Urinary bladder (tissue), 4 donors: ENCODE measurements around the gene VPS54. TPM values are rescaled to one million over a fixed set of nuclear protein-coding genes. Genes with fewer than 3 reads are reported as not detected.
"Not testable (repeated sequence)": the region's sequence is repeated elsewhere in the genome, so short reads cannot be mapped to it uniquely, and the experiment has no call there.

ENCODE experiments used
- DNase-seq: peaks from one replicate; pipeline ENCODE4 v3.0.0-alpha.2; 2015; ENCODE audit errors: extremely low spot score
- H3K27ac ChIP-seq: one replicate; pipeline ENCODE4 v1.5.1; 2013; ENCODE audit warnings: low read depth, mild to moderate bottlenecking, moderate library complexity
- H3K36me3 ChIP-seq: one replicate; pipeline ENCODE4 v1.6.1; 2013; ENCODE audit warnings: mild to moderate bottlenecking, moderate library complexity; ENCODE audit not compliant: insufficient read depth
- H3K4me1 ChIP-seq: one replicate; pipeline ENCODE4 v1.6.1; 2013; ENCODE audit warnings: mild to moderate bottlenecking, moderate library complexity; ENCODE audit not compliant: insufficient read depth
- H3K4me3 ChIP-seq: one replicate; pipeline ENCODE4 v1.5.1; 2013; ENCODE audit warnings: low read depth, low read length
- WGBS: extraction: QIAGEN DNeasy Blood & Tissue Kit; methylation state at CpG from one replicate; pipeline ENCODE4 v1.1.7; 2013; 5-methylcytosine and 5-hydroxymethylcytosine counted together
- polyA plus RNA-seq: library from polyadenylated mRNA; stranded (reverse); fragments of 200-250 nt; gene quantifications from one replicate; pipeline ENCODE4 v1.2.3, GENCODE V29; 2013
- total RNA-seq: library from RNA; depleted of rRNA; stranded (reverse); fragments of >200 nt; gene quantifications from one replicate; pipeline ENCODE4 v1.2.3, GENCODE V29; 2014
- donor health status: healthy with polysubstance abuse.
- donor health status: healthy.

The VPS54 gene
- total and polyA plus RNA-seq, 2 donors = 14.0 to 64.4 TPM

DNA sequence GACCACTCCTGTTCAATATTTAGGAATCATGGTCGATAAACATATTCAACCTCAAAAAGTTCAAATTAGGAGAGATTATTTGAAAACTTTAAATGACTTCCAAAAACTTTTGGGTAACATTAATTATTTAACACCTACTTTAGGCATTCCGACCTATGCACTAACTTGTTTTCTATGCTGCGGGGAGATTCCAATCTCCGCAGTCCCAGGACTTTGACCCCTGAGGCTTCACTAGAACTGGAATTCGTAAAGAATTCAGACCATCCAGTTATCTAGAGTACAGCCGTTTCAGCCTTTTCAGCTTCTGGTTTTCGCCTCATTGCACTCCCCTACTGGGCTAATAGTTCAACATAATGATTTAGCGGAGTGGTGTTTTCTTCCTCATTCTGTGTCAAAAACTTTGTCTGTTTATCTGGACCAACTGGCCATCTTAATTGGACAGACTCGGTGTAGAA lies 26.1 kb downstream of the VPS54 start:
- H3K36me3 ChIP-seq = not testable (repeated sequence)
- WGBS = 91% methylated on average over 9 of the region's 9 CpGs

GRCh38 chr2:63992061-63992685 lies 27.1 kb downstream of the VPS54 start:
- H3K36me3 ChIP-seq = no peaks in the 10 kb centered on the region
- no peak overlapping the region for H3K4me3 ChIP-seq
- no peak overlapping the region for H3K27ac ChIP-seq
- WGBS = 61% methylated on average over 13 of the region's 13 CpGs
- DNase-seq = no peak
- H3K4me1 ChIP-seq = no peaks in the 10 kb centered on the region

More for the DNA sequence above, 26.1 kb downstream of the VPS54 start:
- H3K4me1 ChIP-seq, H3K27ac ChIP-seq, DNase-seq, H3K4me3 ChIP-seq: not testable (repeated sequence)

GRCh38 chr2:63991173-63991999 lies 27.8 kb downstream of the VPS54 start:
- DNase-seq, H3K4me3 ChIP-seq, H3K36me3 ChIP-seq, H3K27ac ChIP-seq, H3K4me1 ChIP-seq: not testable (repeated sequence)
- 96% methylated on average over 12 of the region's 12 CpGs for WGBS

DNA sequence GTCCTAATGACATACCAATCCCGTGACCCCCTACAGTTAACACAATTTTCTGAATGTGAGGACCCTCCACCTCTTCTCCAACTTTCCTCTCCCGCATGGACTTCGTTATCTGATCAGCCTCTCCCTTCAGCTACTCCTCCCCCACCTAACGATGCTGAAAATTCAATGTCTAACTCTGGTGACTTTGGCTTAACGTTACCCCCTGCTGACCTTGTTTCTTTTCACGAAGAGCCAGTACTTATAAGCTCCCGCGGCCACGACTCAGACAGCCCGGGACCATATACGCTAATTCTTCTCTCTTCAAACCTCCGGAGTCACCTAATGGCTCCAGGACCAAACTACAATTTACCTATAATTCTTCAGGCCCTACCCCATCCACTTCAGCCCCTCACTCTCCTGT lies 29.2 kb downstream of the VPS54 start:
- no peak for DNase-seq
- Histone ChIP-seq H3K4me1 (no peaks in the 10 kb centered on the region), H3K4me3 (no peak overlapping the region), H3K36me3 (no peaks in the 10 kb centered on the region), H3K27ac (no peak overlapping the region)
- WGBS = 97% methylated on average over 12 of the region's 12 CpGs

DNA sequence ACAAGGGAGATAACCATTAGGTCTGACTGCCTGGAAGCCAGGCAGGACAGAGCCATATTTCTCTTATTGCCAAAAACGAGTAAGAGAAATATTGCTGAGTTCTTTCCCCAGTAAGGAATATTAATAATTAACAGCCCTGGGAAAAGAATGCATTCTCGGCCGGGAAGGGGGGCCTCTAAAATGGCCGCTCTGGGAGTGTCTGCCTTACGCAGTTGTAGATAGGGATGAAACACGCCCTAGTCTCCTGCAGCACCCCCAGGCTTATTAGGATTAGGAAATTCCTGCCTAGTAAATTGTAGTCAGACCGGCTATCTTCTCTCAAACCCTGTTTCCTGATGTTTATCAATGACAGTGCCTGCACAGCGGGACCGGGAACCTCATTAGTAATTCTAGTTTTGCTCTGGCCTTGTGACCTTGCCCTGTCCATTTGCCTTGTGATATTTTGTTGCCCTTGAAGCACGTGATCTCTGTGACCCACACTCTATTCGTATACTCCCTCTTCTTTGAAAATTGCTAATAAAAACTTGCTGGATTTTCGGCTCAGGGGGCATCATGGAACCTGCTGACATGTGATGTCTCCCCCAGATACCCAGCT lies 30.3 kb downstream of the VPS54 start:
- H3K4me1 ChIP-seq, H3K36me3 ChIP-seq, H3K27ac ChIP-seq, H3K4me3 ChIP-seq, DNase-seq: not testable (repeated sequence)
- 95% methylated on average over 12 of the region's 12 CpGs for WGBS

DNA sequence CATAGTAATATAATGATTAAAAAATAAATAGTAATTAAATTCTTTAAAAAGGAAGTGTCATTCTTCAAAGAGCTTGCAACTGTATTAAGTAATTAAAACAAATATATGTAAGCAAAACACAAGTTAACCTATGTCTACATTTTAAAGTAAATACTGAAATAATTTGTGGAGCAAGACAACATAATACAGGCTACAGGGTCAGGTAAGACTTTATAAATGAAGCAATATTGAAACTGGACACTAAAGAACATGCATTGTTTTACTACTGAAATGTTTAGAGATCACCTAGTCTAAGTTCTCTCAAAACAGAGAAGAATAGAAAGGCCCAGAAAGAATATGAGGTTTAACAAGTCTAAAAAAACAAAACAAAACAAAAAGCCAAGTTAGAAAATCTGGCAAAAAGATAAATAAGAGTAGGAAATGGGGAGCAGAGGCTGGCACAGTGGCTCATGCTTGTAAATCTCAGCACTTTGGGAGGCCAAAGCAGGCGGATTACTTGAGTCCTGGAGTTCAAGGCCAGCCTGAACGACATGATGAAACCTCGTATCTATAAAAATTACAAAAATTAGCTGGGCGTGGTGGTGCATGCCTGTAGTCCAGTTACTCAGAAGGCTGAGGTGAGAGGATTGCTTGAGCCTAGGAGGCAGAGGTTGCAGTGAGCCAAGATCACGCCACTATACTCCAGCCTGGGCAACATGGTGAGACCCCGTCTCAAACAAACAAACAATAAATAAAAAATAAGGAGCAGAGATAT lies 34.4 kb downstream of the VPS54 start:
- H3K27ac ChIP-seq = no peak overlapping the region
- no peak for DNase-seq
- no peaks in the 10 kb centered on the region for H3K4me1 ChIP-seq
- no peaks in the 10 kb centered on the region for H3K36me3 ChIP-seq
- 78% methylated on average over 6 of the region's 6 CpGs for WGBS
- H3K4me3 ChIP-seq = no peak overlapping the region

- no peak for DNase-seq
- no peaks in the 10 kb centered on the region for H3K4me1 ChIP-seq
- H3K36me3 ChIP-seq = peaks cover 2% of the 10 kb centered on the region
- no peak overlapping the region for H3K27ac ChIP-seq
- 73% methylated on average over 2 of the region's 2 CpGs for WGBS
- no peak overlapping the region for H3K4me3 ChIP-seq
Measured at GRCh38 chr2:63983986-63984605, 35.1 kb downstream of the VPS54 start.

- no peaks in the 10 kb centered on the region for H3K4me1 ChIP-seq
- no peak overlapping the region for H3K4me3 ChIP-seq
- H3K36me3 ChIP-seq = peaks cover 2% of the 10 kb centered on the region
- no peak overlapping the region for H3K27ac ChIP-seq
- DNase-seq = no peak
- 94% methylated on average over 4 of the region's 4 CpGs for WGBS
Measured at GRCh38 chr2:63982335-63982734, 36.9 kb downstream of the VPS54 start.

DNA sequence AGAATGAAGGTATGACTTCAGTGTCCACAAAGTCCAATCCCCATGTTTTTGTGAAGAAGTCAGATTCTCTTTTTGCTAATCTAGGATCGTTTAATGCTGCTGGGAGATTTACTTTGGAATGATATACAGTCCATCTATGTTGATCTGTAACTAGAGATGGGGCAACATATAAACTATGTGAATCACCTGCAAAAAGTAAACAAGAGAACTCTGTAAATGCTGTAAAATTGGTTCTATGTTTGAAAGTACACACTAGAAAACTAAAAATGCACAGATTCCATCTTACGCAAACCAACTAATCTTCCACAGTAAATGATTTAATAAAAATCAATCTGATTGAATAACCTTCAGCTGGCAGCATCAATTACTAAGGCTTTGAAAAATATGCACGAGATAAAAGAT lies 37.5 kb downstream of the VPS54 start:
- Histone ChIP-seq H3K4me3 (no peak overlapping the region), H3K36me3 (peaks cover 2% of the 10 kb centered on the region), H3K27ac (no peak overlapping the region), H3K4me1 (no peaks in the 10 kb centered on the region)
- 73% methylated on average over 3 of the region's 3 CpGs for WGBS
- no peak for DNase-seq

DNA sequence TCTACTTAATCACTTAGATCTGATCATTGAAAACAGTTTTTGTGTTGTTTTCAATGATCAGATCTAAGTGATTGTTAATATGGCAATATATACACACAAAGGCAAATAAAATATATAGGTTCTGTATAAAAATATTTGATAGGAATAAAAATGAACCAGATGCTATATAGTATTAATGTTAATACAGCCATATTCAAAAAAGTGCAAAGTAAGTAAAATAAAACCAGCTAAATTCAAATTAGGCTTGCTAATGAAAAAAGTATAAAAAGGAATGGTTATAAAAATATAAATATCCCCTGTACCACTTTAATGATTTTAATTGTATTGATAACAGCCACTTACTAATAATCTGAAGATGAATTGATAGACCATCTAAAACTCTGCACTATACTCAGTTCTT lies 38.4 kb downstream of the VPS54 start:
- peaks cover 2% of the 10 kb centered on the region for H3K36me3 ChIP-seq
- no peak overlapping the region for H3K4me3 ChIP-seq
- H3K4me1 ChIP-seq = no peaks in the 10 kb centered on the region
- no peak for DNase-seq
- H3K27ac ChIP-seq = no peak overlapping the region

DNA sequence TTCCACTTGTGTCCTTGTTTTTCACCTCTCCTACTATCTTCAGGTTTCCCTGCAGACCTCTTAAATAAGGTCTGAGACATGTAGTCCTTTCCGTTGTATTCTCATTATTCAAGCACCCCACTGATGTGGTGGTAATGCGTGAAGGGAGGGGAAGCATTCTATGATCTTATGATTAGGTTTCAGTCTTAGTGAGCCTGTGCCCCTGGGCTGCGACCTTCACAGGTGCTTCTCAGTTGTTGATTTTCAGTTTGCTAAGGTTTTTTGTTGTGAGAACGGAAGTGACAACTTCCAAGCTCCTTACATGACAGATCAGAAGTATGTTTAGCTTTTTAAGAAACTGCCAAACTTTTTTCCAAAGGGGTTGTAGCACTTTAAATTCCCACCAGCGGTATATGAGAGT lies 41.3 kb downstream of the VPS54 start:
- WGBS = 95% methylated on average over 5 of the region's 5 CpGs
- DNase-seq = no peak
- Histone ChIP-seq H3K4me1 (no peaks in the 10 kb centered on the region), H3K27ac (no peak overlapping the region), H3K36me3 (peaks cover 2% of the 10 kb centered on the region), H3K4me3 (no peak overlapping the region)

GRCh38 chr2:63976125-63976510 lies 43.1 kb downstream of the VPS54 start:
- Histone ChIP-seq H3K4me3 (no peak overlapping the region), H3K36me3 (peaks cover 2% of the 10 kb centered on the region), H3K4me1 (no peaks in the 10 kb centered on the region), H3K27ac (no peak overlapping the region)
- no peak for DNase-seq
- over 99% methylated on average over 7 of the region's 7 CpGs for WGBS

DNA sequence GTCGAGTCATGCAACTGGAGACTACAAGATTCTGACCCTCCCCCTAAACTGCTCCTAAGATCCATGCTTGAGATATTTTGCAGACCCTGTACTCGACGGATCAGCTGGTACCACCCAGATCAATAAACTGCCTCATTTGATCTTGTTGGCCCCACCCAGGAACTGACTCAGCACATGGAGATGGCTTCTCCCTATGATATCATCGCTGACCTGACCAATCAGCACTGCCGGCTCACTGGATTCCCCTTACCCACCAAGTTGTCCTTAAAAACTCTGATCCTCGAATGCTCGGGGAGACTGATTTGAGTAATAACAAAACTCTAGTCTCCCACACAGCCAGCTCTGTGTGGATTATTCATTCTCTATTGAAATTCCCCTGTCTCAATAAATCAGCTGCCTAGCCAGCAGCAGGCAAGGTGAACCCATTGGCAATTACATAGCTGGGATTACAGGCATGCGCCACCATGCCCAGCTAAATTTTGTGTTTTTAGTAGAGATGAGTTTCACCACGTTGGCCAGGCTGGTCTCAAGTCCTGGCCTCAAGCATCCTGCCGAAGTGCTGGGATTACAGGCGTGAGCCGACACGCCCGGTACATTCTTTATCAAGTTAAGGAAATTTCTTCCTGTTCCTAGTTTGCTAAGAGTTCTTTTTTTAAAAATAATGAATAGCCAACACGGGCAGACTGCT lies 43.6 kb downstream of the VPS54 start:
- Histone ChIP-seq H3K4me1 (no peaks in the 10 kb centered on the region), H3K36me3 (peaks cover 2% of the 10 kb centered on the region), H3K27ac (no peak overlapping the region), H3K4me3 (no peak overlapping the region)
- no peak for DNase-seq
- WGBS = 91% methylated on average over 15 of the region's 15 CpGs
